HG02623 (cell line): ENCODE data around the gene VRK1.
A peak's percentile ranks its signal among the peaks of the same experiment; 100 is the strongest.
"Not testable (repeated sequence)": the region's sequence is repeated elsewhere in the genome, so short reads cannot be mapped to it uniquely, and the experiment has no call there.

ENCODE experiments used
- ATAC-seq: cut with Tn5 transposase; IDR thresholded peaks from one replicate; pipeline ENCODE4 v1.9.1; 2021; ENCODE audit warnings: moderate library complexity; ENCODE audit not compliant: unreplicated experiment

VRK1 gene

GRCh38 chr14:96874127-96874526, 76.9 kb downstream of the VRK1 start:
- no peak for ATAC-seq

GRCh38 chr14:96876747-96877146, 79.6 kb downstream of the VRK1 start:
- ATAC-seq, result no peak

GRCh38 chr14:96881713-96882112, 84.5 kb downstream of the VRK1 start:
- peak; percentile 61 for ATAC-seq

- not testable (repeated sequence) for ATAC-seq
These were observed 86.8 kb downstream of the VRK1 start for GRCh38 chr14:96883974-96884373.

GRCh38 chr14:96888158-96888557, 91.0 kb downstream of the VRK1 start:
- peak; percentile 88 for ATAC-seq

- ATAC-seq, result no peak
These were observed 91.4 kb downstream of the VRK1 start for GRCh38 chr14:96888593-96888992.

GRCh38 chr14:96889091-96889490, 91.9 kb downstream of the VRK1 start:
- ATAC-seq, result no peak

- no peak for ATAC-seq
These were observed 96.9 kb downstream of the VRK1 start for GRCh38 chr14:96893966-96894622.

GRCh38 chr14:96894966-96895365, 97.8 kb downstream of the VRK1 start:
- no peak for ATAC-seq

GRCh38 chr14:96895658-96896271, 98.6 kb downstream of the VRK1 start:
- peak; percentile 66 for ATAC-seq

GRCh38 chr14:96897184-96897583, 100.0 kb downstream of the VRK1 start:
- no peak for ATAC-seq

GRCh38 chr14:96901227-96901626, 104.0 kb downstream of the VRK1 start:
- ATAC-seq, result no peak

- ATAC-seq, result no peak
These were observed 104.8 kb downstream of the VRK1 start for GRCh38 chr14:96902004-96902403.

GRCh38 chr14:96903444-96904023, 106.4 kb downstream of the VRK1 start:
- no peak for ATAC-seq

GRCh38 chr14:96904201-96904600, 107.0 kb downstream of the VRK1 start:
- ATAC-seq, result no peak

- ATAC-seq, result no peak
These were observed 107.9 kb downstream of the VRK1 start for GRCh38 chr14:96905065-96905464.

GRCh38 chr14:96905825-96906224, 108.6 kb downstream of the VRK1 start:
- ATAC-seq, result no peak

- ATAC-seq, result no peak
These were observed 109.3 kb downstream of the VRK1 start for GRCh38 chr14:96906434-96906833.

GRCh38 chr14:96909841-96910364, 112.7 kb downstream of the VRK1 start:
- no peak for ATAC-seq

GRCh38 chr14:96911499-96912149, 114.4 kb downstream of the VRK1 start:
- no peak for ATAC-seq

GRCh38 chr14:96914571-96915128, 117.5 kb downstream of the VRK1 start:
- ATAC-seq, result no peak
